Keratinocyte (primary cell): Measurements from ENCODE around the gene C2. TPM values are rescaled to one million over a fixed set of nuclear protein-coding genes. Genes with fewer than 3 reads are reported as not detected.

Experiments used
- DNase-seq: peaks from one replicate; pipeline ENCODE4 v3.0.0-alpha.2; 2011; ENCODE audit warnings: low read depth, missing footprints, low spot score
- FAIRE-seq: peaks from 2 replicates; lab custom pipeline; 2011; peaks lifted over from hg19 to GRCh38; lab: Jason Lieb, UNC
- H2AFZ ChIP-seq: 2 replicates; pipeline ENCODE4 v1.6.0; 2012; ENCODE audit warnings: low read length, control low read depth, inconsistent platforms; ENCODE audit not compliant: control insufficient read depth
- H3K27ac ChIP-seq: 2 replicates; pipeline ENCODE4 v1.5.1; 2011; ENCODE audit warnings: low read length; ENCODE audit not compliant: control insufficient read depth, insufficient read depth
- H3K27me3 ChIP-seq: 3 replicates; pipeline ENCODE4 v1.6.0; 2011; ENCODE audit warnings: low read length; ENCODE audit not compliant: control insufficient read depth, insufficient read depth; ENCODE audit errors: extremely low read depth
- H3K36me3 ChIP-seq, 2 experiments: 2 replicates in 1 of 2; 3 replicates in 1 of 2; pipeline ENCODE4 v1.5.1; 2011; ENCODE audit warnings: low read length in 2 of 2, mild to moderate bottlenecking in 1 of 2; ENCODE audit not compliant: control insufficient read depth in 2 of 2, insufficient read depth in 2 of 2; ENCODE audit errors: extremely low read depth in 1 of 2
- H3K4me1 ChIP-seq: 3 replicates; pipeline ENCODE4 v1.5.1; 2011; ENCODE audit warnings: low read length; ENCODE audit not compliant: control insufficient read depth, insufficient read depth; ENCODE audit errors: extremely low read depth
- H3K4me2 ChIP-seq: 3 replicates; pipeline ENCODE4 v1.6.0; 2011; ENCODE audit warnings: low read depth, low read length; ENCODE audit not compliant: control insufficient read depth, insufficient read depth; ENCODE audit errors: extremely low read depth
- H3K4me3 ChIP-seq, 3 experiments: fragments of 200-600 bp in 1 of 3; sonication (generic) in 1 of 3; 2 replicates in 2 of 3; 3 replicates in 1 of 3; pipeline ENCODE4 v1.5.1; 2011 to 2016; ENCODE audit warnings: low read length in 3 of 3, mild to moderate bottlenecking in 3 of 3, control low read depth in 2 of 3, inconsistent platforms in 1 of 3, low read depth in 1 of 3, mixed read lengths in 1 of 3, mixed run types in 1 of 3, moderate library complexity in 1 of 3; ENCODE audit not compliant: control insufficient read depth in 2 of 3, insufficient read depth in 2 of 3; ENCODE audit errors: extremely low read depth in 1 of 3
- H3K79me2 ChIP-seq: 2 replicates; pipeline ENCODE4 v1.6.0; 2012; ENCODE audit warnings: low read length; ENCODE audit not compliant: control insufficient read depth, insufficient read depth
- H3K9ac ChIP-seq: 3 replicates; pipeline ENCODE4 v1.6.0; 2011; ENCODE audit warnings: low read length; ENCODE audit not compliant: control insufficient read depth, insufficient read depth; ENCODE audit errors: extremely low read depth
- H3K9me1 ChIP-seq: 3 replicates; pipeline ENCODE4 v1.6.0; 2011; ENCODE audit warnings: low read length; ENCODE audit not compliant: control insufficient read depth, insufficient read depth; ENCODE audit errors: extremely low read depth
- H3K9me3 ChIP-seq: 2 replicates; pipeline ENCODE4 v1.5.1; 2012; ENCODE audit warnings: low read depth, low read length; ENCODE audit not compliant: control insufficient read depth
- H4K20me1 ChIP-seq: 3 replicates; pipeline ENCODE4 v1.6.0; 2011; ENCODE audit warnings: low read length; ENCODE audit not compliant: control insufficient read depth, insufficient read depth; ENCODE audit errors: extremely low read depth
- CTCF ChIP-seq, 3 experiments: IDR thresholded peaks in 1 of 3; conservative IDR thresholded peaks in 1 of 3; optimal IDR thresholded peaks in 1 of 3; 2 replicates in 2 of 3; 3 replicates in 1 of 3; pipeline versions ENCODE3 to v1.5.1; 2011; ENCODE audit warnings: low read length in 3 of 3, mild to moderate bottlenecking in 3 of 3, moderate library complexity in 2 of 3, control low read depth in 1 of 3, inconsistent platforms in 1 of 3; ENCODE audit not compliant: insufficient read depth in 2 of 3; ENCODE audit errors: extremely low read depth in 1 of 3
- EZH2 ChIP-seq: IDR thresholded peaks from one replicate; pipeline ENCODE4 v1.6.1; 2012; ENCODE audit warnings: inconsistent platforms, mild to moderate bottlenecking, low read length, moderate library complexity
- dilution Hi-C: fragments of 300-500 bp; cut with MboI; formaldehyde crosslinking; loops from one replicate; pipeline ENCODE4 v1.7.0; 2020; ENCODE audit warnings: low sequenced_read_pairs; ENCODE audit not compliant: extremely low pct_ligation_motif_present
- polyA plus RNA-seq, 5 experiments: library from polyadenylated mRNA; depleted of rRNA in 3 of 5; stranded (reverse) in 3 of 5; stranded (forward) in 1 of 5; unstranded in 1 of 5; fragments of >200 nt; gene quantifications; 1 replicate in 1 of 5; 2 replicates in 3 of 5; 3 replicates in 1 of 5; pipeline versions ENCODE4 v1.2.1 to v1.2.3, GENCODE V29; 2011 to 2012; ENCODE audit warnings: missing spikeins in 2 of 5, low read depth in 1 of 5, low replicate concordance in 1 of 5

C2 gene
- polyA plus RNA-seq, 1 donor (not counting 4 experiments of a cell fraction or from before 2014, with no cell fraction given): not detected

DNA sequence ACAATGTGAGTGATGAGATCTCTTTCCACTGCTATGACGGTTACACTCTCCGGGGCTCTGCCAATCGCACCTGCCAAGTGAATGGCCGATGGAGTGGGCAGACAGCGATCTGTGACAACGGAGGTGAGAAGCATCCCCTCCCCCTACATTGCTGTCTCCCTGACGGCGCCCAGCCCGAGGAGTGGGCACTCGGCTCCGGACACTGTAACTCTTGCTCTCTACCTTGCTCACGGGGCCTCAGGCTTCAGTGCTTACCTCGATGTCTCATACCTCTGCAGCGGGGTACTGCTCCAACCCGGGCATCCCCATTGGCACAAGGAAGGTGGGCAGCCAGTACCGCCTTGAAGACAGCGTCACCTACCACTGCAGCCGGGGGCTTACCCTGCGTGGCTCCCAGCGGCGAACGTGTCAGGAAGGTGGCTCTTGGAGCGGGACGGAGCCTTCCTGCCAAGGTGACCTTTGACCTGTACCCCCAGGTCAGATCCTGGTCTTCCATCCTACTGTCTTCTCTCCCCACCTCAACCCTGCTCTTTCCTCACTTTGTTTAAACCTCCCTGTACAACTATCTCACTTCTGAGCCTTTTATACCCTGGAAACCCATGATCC, 19.7 kb downstream of the C2 start:
- H3K9me3 ChIP-seq: no peaks in the 10 kb centered on the region
- no peaks in the 10 kb centered on the region for H3K9me1 ChIP-seq
- no peak overlapping the region for H3K4me3 ChIP-seq
- peaks cover 8% of the 10 kb centered on the region for H3K27me3 ChIP-seq
- H4K20me1 ChIP-seq: no peaks in the 10 kb centered on the region
- no peak overlapping the region for H2AFZ ChIP-seq
- no peak overlapping the region for H3K27ac ChIP-seq
- dilution Hi-C loops: no loop called here
- DNase-seq: no peak
- H3K4me2 ChIP-seq: no peak overlapping the region
- TF ChIP-seq CTCF (optimal IDR thresholded peaks at IDR 0.05 in 1 of 3, IDR thresholded peaks at IDR 0.05 in 1 of 3, conservative IDR thresholded peaks at IDR 0.05 in 1 of 3; ENCODE audit: extremely low read depth in 1 of 3, insufficient read depth in 2 of 3, low read length in 3 of 3): no peak
- TF ChIP-seq EZH2: no peak
- no peak for FAIRE-seq
- H3K9ac ChIP-seq: no peak overlapping the region
- H3K79me2 ChIP-seq: no peaks in the 10 kb centered on the region
- H3K36me3 ChIP-seq: peaks cover 8 to 9% of the 10 kb centered on the region in 2 experiments
- H3K4me1 ChIP-seq: peaks cover 21% of the 10 kb centered on the region

- Histone ChIP-seq H4K20me1 (no peaks in the 10 kb centered on the region), H3K9ac (no peak overlapping the region), H3K4me2 (no peak overlapping the region), H3K27ac (no peak overlapping the region), H2AFZ (no peak overlapping the region), H3K9me3 (no peaks in the 10 kb centered on the region), H3K9me1 (no peaks in the 10 kb centered on the region), H3K4me1 (peaks cover 21% of the 10 kb centered on the region), H3K4me3 (no peak overlapping the region), H3K79me2 (no peaks in the 10 kb centered on the region), H3K36me3 (peaks cover 8 to 16% of the 10 kb centered on the region in 2 experiments), H3K27me3 (peaks cover 5% of the 10 kb centered on the region)
- TF ChIP-seq EZH2 (no peak), CTCF (optimal IDR thresholded peaks at IDR 0.05 in 1 of 3, IDR thresholded peaks at IDR 0.05 in 1 of 3, conservative IDR thresholded peaks at IDR 0.05 in 1 of 3; ENCODE audit: extremely low read depth in 1 of 3, insufficient read depth in 2 of 3, low read length in 3 of 3) (no peak)
- DNase-seq: no peak
- dilution Hi-C loops: no loop called here
- no peak for FAIRE-seq
These were observed 20.3 kb downstream of the C2 start for GRCh38 chr6:31947864-31948263.
